K562 (cell line): ENCODE results near the gene IDH2. TPM values are rescaled to one million over a fixed set of nuclear protein-coding genes. Genes with fewer than 3 reads are reported as not detected.
A peak's percentile ranks its signal among the peaks of the same experiment; 100 is the strongest.

Source experiments
- ARID3A ChIP-seq: IDR thresholded peaks from 2 replicates; pipeline ENCODE4 v1.6.1; 2012; ENCODE audit warnings: low read depth, low read length, improper control_type of control experiment, borderline replicate concordance
- ATF3 ChIP-seq, 2 experiments: fragments of 450-650 bp in 1 of 2; sonication (generic) in 1 of 2; formaldehyde crosslinking in 1 of 2; IDR thresholded peaks in 1 of 2; conservative IDR thresholded peaks in 1 of 2; 2 replicates each; pipeline versions ENCODE4 v1.6.1 to v1.8.1; 2016 to 2023; ENCODE audit warnings: mild to moderate bottlenecking in 2 of 2, moderate library complexity in 2 of 2, inconsistent platforms in 1 of 2, missing genetic modification reagents in 1 of 2
- CEBPB ChIP-seq: fragments of 450-650 bp; IDR thresholded peaks from 2 replicates; pipeline ENCODE4 v1.6.1; 2016; ENCODE audit warnings: missing genetic modification characterization, missing compliant biosample characterization
- MTA1 ChIP-seq: fragments of 450-650 bp; IDR thresholded peaks from 2 replicates; pipeline ENCODE4 v1.6.1; 2017; ENCODE audit warnings: borderline replicate concordance
- RBM39 ChIP-seq: fragments of 200-400 bp; formaldehyde crosslinking; optimal IDR thresholded peaks from 2 replicates; pipeline ENCODE3; 2018; ENCODE audit warnings: low read depth, low read length
- SMARCE1 ChIP-seq: fragments of 450-650 bp; IDR thresholded peaks from 2 replicates; pipeline ENCODE4 v1.7.1; 2016; ENCODE audit warnings: mild to moderate bottlenecking
- ZEB2 ChIP-seq: fragments of 450-650 bp; IDR thresholded peaks from 2 replicates; pipeline ENCODE4 v1.6.1; 2016
- polyA plus RNA-seq, 8 experiments: library from polyadenylated mRNA; depleted of rRNA in 4 of 8; stranded (reverse) in 5 of 8; unstranded in 3 of 8; fragments of >200 nt; fragmentation: Nextera tagmentation in 2 of 8; fragmentation: Illumina TruSeq in 1 of 8; extraction: Ambion mirVana in 2 of 8; extraction: Trizol in 1 of 8; gene quantifications; 2 replicates each; pipeline versions ENCODE4 v1.2.1 to v1.2.3, GENCODE V29; 2011 to 2014; ENCODE audit warnings: inconsistent platforms in 1 of 8, missing spikeins in 1 of 8
- total RNA-seq, 7 experiments: library from RNA; depleted of rRNA in 6 of 7; stranded (reverse); fragments of >200 nt in 6 of 7; fragmentation: Illumina TruSeq in 2 of 7; extraction: Trizol in 2 of 7; gene quantifications; 2 replicates each; pipeline versions ENCODE4 v1.2.1 to v1.2.3, GENCODE V29; 2011 to 2021; ENCODE audit warnings: low replicate concordance in 1 of 7

The IDH2 gene
- total and polyA plus RNA-seq, 9 of the 15 experiments (the other 6 are each of a cell fraction or from before 2014, with no cell fraction given): 0.70 to 99.9 (median 59.2) TPM

GRCh38 chr15:90038632-90039095 is 63.6 kb downstream of the IDH2 start (continued):
- TF ChIP-seq ARID3A (no peak), RBM39 (no peak), ATF3 (IDR thresholded peaks at IDR 0.05) (0 out of 2 replicates have a peak, but pooled peaks have one; percentile 3), ATF3 (CRISPR knock-in tag; conservative IDR thresholded peaks at IDR 0.05) (no peak), ZEB2 (0 out of 2 replicates have a peak, but pooled peaks have one; percentile 5), MTA1 (no peak), SMARCE1 (peak; percentile 9; the same call in 1 of the 2 replicates), CEBPB (tag) (peak; percentile 78)
